WTC11 (cell line): ENCODE measurements around the gene CERS1. TPM values are rescaled to one million over a fixed set of nuclear protein-coding genes. Genes with fewer than 3 reads are reported as not detected.

ENCODE experiments used
- ATAC-seq: fragments of 200-7000 bp; cut with Tn5 transposase; 2 replicates; pipeline ENCODE4 v1.10.0; 2021; ENCODE audit warnings: mild to moderate bottlenecking, moderate library complexity
- CTCF ChIA-PET: fragments of 300-600 bp; sonication (Branson Sonifier 250); formaldehyde crosslinking; loops from one replicate; lab custom pipeline; 2021; ENCODE audit warnings: antibody characterized with exemption; lab: Charles Lee
- POLR2A ChIA-PET: fragments of 350-600 bp; sonication (Branson Sonifier 250); formaldehyde crosslinking; loops from one replicate; lab custom pipeline; 2021; ENCODE audit warnings: antibody characterized with exemption; lab: Charles Lee
- DNase-seq: peaks from one replicate; pipeline ENCODE4 v3.0.0; 2021; ENCODE audit warnings: low spot score
- H3K27ac Mint-ChIP-seq: 2 replicates; pipeline ENCODE4 v1.8.0; 2021; ENCODE audit warnings: mixed read lengths
- H3K27me3 Mint-ChIP-seq: 2 replicates; pipeline ENCODE4 v1.8.0; 2021; ENCODE audit warnings: low read depth, mild to moderate bottlenecking, moderate library complexity, mixed read lengths
- H3K36me3 Mint-ChIP-seq: 2 replicates; pipeline ENCODE4 v1.8.0; 2021; ENCODE audit warnings: mixed read lengths
- H3K4me1 Mint-ChIP-seq: 2 replicates; pipeline ENCODE4 v1.8.0; 2022; ENCODE audit warnings: mixed read lengths
- H3K4me3 Mint-ChIP-seq: 2 replicates; pipeline ENCODE4 v1.8.0; 2021; ENCODE audit warnings: mild to moderate bottlenecking, moderate library complexity, mixed read lengths
- H3K9me3 Mint-ChIP-seq: 2 replicates; pipeline ENCODE4 v1.8.0; 2021; ENCODE audit warnings: mixed read lengths
- ESRRA ChIP-seq: sonication (generic); formaldehyde crosslinking; IDR thresholded peaks from 2 replicates; pipeline ENCODE4 v1.8.1; 2022; ENCODE audit warnings: mild to moderate bottlenecking, missing genetic modification reagents, borderline replicate concordance
- FOXJ3 ChIP-seq: sonication (generic); formaldehyde crosslinking; IDR thresholded peaks from 2 replicates; pipeline ENCODE4 v1.9.0; 2021; ENCODE audit warnings: missing genetic modification reagents, mild to moderate bottlenecking, borderline replicate concordance
- KAT7 ChIP-seq: sonication (generic); formaldehyde crosslinking; IDR thresholded peaks from 2 replicates; pipeline ENCODE4 v1.8.1; 2023; ENCODE audit warnings: missing genetic modification reagents, mild to moderate bottlenecking, borderline replicate concordance
- NR3C1 ChIP-seq: sonication (generic); formaldehyde crosslinking; conservative IDR thresholded peaks from 2 replicates; pipeline ENCODE4 v1.8.1; 2023; ENCODE audit warnings: low read depth, mild to moderate bottlenecking, missing genetic modification reagents
- TEAD4 ChIP-seq: sonication (generic); formaldehyde crosslinking; IDR thresholded peaks from 2 replicates; pipeline ENCODE4 v1.8.0; 2022; ENCODE audit warnings: mild to moderate bottlenecking, missing genetic modification reagents
- total RNA-seq: library from RNA; stranded (reverse); gene quantifications from 3 replicates; pipeline ENCODE4 v1.2.3, GENCODE V29; 2021
- TF ChIP-seq, protein P1 (sequence below): sonication (generic); formaldehyde crosslinking; IDR thresholded peaks from 2 replicates; pipeline ENCODE4 v1.8.1; 2022; ENCODE audit warnings: mild to moderate bottlenecking, missing genetic modification reagents, moderate library complexity, borderline replicate concordance
- TF ChIP-seq, protein P2 (sequence below): sonication (generic); formaldehyde crosslinking; IDR thresholded peaks from 2 replicates; pipeline ENCODE4 v1.8.1; 2022; ENCODE audit warnings: missing genetic modification reagents, borderline replicate concordance
- TF ChIP-seq, protein P3 (sequence below): fragments of 250-450 bp; sonication (Bioruptor Pico); IDR thresholded peaks from 2 replicates; pipeline ENCODE4 v2.1.2; 2022; ENCODE audit warnings: mild to moderate bottlenecking, moderate library complexity
- TF ChIP-seq, protein P4 (sequence below): sonication (generic); formaldehyde crosslinking; IDR thresholded peaks from 2 replicates; pipeline ENCODE4 v1.8.0; 2022; ENCODE audit warnings: mild to moderate bottlenecking, missing genetic modification reagents
- TF ChIP-seq, protein P5 (sequence below): sonication (generic); formaldehyde crosslinking; IDR thresholded peaks from 2 replicates; pipeline ENCODE4 v1.8.0; 2023; ENCODE audit warnings: missing genetic modification reagents
- TF ChIP-seq, protein P6 (sequence below): sonication (generic); formaldehyde crosslinking; IDR thresholded peaks from 2 replicates; pipeline ENCODE4 v1.8.1; 2023; ENCODE audit warnings: mild to moderate bottlenecking, missing genetic modification reagents, moderate library complexity
- TF ChIP-seq, protein P7 (sequence below): fragments of 250-450 bp; sonication (Bioruptor Pico); IDR thresholded peaks from 2 replicates; pipeline ENCODE4 v1.9.0; 2021; ENCODE audit warnings: moderate library complexity, mild to moderate bottlenecking, inconsistent platforms, borderline replicate concordance
- TF ChIP-seq, protein P8 (sequence below): sonication (generic); formaldehyde crosslinking; conservative IDR thresholded peaks from 2 replicates; pipeline ENCODE4 v1.8.1; 2022; ENCODE audit warnings: mild to moderate bottlenecking, missing genetic modification reagents
- TF ChIP-seq, protein P9 (sequence below): fragments of 200-600 bp; IDR thresholded peaks from 2 replicates; pipeline ENCODE4 v1.8.0; 2022; ENCODE audit warnings: antibody characterized with exemption
- TF ChIP-seq, protein P10 (sequence below): sonication (generic); formaldehyde crosslinking; IDR thresholded peaks from 2 replicates; pipeline ENCODE4 v1.8.1; 2023; ENCODE audit warnings: mild to moderate bottlenecking, missing genetic modification reagents
- TF ChIP-seq, protein P11 (sequence below): fragments of 250-450 bp; sonication (Bioruptor Pico); conservative IDR thresholded peaks from 2 replicates; pipeline ENCODE4 v1.9.0; 2021; ENCODE audit warnings: mild to moderate bottlenecking

The CERS1 gene
- total RNA-seq, 1 experiment from 2014 or later: 14.7 TPM

DNA sequence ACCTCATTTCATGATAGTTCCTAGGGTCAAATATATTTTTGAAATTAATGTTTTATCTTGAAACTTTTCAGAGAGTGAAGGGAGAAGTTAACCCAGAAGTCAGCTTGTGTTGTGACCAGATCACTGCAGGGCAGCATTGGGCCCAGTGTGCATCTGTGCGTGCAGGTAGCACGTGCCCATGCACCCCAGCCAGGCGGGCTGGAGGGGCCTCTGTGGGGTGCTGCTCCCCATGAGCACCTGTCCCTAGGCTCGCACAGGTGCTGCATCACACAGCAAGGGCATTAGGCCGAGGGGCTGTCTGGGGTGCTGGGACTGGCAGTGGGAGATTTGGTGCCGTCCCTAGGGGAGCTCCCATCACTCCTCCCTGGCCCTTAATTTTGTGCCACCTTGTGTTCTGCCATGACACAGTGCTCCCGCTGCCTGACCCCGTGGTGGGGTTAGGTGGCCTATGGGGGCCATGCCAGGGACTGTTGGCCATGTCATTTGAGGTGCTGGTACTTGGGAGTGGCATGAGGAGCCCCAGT lies 51.1 kb downstream of the CERS1 start:
- peaks cover 16% of the 10 kb centered on the region for H3K4me1 Mint-ChIP-seq
- no peak overlapping the region for H3K4me3 Mint-ChIP-seq
- no peaks in the 10 kb centered on the region for H3K27me3 Mint-ChIP-seq
- ATAC-seq (no peak), DNase-seq (no peak)
- H3K36me3 Mint-ChIP-seq: peaks cover 21% of the 10 kb centered on the region
- ChIA-PET POLR2A (interaction anchor here (0.5 to 1.1 kb wide), 3 partner anchors 13 to 171 kb away, joined by 3 to 4 read pairs (median 3); no protein-coding TSS in a partner anchor), CTCF (interaction anchor here (0.9 to 1.2 kb wide), 4 partner anchors 11 to 77 kb away, joined by 3 read pairs; no protein-coding TSS in a partner anchor)
- TF ChIP-seq, protein P1, sequence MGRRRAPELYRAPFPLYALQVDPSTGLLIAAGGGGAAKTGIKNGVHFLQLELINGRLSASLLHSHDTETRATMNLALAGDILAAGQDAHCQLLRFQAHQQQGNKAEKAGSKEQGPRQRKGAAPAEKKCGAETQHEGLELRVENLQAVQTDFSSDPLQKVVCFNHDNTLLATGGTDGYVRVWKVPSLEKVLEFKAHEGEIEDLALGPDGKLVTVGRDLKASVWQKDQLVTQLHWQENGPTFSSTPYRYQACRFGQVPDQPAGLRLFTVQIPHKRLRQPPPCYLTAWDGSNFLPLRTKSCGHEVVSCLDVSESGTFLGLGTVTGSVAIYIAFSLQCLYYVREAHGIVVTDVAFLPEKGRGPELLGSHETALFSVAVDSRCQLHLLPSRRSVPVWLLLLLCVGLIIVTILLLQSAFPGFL (CRISPR knock-in tag): no peak
- TF ChIP-seq, protein P2, sequence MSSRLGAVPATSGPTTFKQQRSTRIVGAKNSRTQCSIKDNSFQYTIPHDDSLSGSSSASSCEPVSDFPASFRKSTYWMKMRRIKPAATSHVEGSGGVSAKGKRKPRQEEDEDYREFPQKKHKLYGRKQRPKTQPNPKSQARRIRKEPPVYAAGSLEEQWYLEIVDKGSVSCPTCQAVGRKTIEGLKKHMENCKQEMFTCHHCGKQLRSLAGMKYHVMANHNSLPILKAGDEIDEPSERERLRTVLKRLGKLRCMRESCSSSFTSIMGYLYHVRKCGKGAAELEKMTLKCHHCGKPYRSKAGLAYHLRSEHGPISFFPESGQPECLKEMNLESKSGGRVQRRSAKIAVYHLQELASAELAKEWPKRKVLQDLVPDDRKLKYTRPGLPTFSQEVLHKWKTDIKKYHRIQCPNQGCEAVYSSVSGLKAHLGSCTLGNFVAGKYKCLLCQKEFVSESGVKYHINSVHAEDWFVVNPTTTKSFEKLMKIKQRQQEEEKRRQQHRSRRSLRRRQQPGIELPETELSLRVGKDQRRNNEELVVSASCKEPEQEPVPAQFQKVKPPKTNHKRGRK (CRISPR knock-in tag): no peak
- TF ChIP-seq, protein P3, sequence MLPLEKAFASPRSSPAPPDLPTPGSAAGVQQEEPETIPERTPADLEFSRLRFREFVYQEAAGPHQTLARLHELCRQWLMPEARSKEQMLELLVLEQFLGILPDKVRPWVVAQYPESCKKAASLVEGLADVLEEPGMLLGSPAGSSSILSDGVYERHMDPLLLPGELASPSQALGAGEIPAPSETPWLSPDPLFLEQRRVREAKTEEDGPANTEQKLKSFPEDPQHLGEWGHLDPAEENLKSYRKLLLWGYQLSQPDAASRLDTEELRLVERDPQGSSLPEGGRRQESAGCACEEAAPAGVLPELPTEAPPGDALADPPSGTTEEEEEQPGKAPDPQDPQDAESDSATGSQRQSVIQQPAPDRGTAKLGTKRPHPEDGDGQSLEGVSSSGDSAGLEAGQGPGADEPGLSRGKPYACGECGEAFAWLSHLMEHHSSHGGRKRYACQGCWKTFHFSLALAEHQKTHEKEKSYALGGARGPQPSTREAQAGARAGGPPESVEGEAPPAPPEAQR (CRISPR knock-in tag): no peak
- TF ChIP-seq ESRRA (CRISPR knock-in tag) (no peak), TEAD4 (CRISPR knock-in tag) (no peak)
- TF ChIP-seq, protein P4, sequence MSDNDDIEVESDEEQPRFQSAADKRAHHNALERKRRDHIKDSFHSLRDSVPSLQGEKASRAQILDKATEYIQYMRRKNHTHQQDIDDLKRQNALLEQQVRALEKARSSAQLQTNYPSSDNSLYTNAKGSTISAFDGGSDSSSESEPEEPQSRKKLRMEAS (CRISPR knock-in tag): no peak
- TF ChIP-seq, protein P5, sequence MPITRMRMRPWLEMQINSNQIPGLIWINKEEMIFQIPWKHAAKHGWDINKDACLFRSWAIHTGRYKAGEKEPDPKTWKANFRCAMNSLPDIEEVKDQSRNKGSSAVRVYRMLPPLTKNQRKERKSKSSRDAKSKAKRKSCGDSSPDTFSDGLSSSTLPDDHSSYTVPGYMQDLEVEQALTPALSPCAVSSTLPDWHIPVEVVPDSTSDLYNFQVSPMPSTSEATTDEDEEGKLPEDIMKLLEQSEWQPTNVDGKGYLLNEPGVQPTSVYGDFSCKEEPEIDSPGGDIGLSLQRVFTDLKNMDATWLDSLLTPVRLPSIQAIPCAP (CRISPR knock-in tag): no peak
- no peak overlapping the region for H3K27ac Mint-ChIP-seq
- no peaks in the 10 kb centered on the region for H3K9me3 Mint-ChIP-seq

DNA sequence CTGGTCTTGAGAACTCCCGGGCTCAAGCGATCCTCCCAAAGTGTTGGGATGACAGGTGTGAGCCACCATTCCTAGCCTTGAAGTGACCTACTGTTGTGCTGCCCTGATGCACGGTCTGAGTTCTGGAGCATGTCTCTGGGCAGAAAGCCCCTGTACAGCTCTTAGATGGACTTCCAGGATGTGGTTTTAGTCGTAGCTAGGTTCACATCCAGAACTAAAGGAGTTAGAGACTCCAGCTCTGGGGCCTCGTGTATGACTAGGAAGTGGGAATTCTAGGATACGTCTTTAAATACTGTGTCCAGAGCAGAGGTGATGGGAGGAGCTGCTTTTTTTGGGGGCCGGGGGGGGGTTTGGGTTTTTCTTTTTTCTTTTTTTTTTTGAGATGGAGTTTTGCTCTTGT lies 52.0 kb downstream of the CERS1 start:
- no peak for ATAC-seq
- CTCF ChIA-PET: interaction anchor here (0.6 to 1.2 kb wide), 7 partner anchors 11 to 251 kb away, joined by 3 to 6 read pairs (median 3); no protein-coding TSS in a partner anchor
- H3K36me3 Mint-ChIP-seq: peaks cover 16% of the 10 kb centered on the region
- peak overlapping the region; percentile 70; the same call in 1 of the 2 replicates for H3K27ac Mint-ChIP-seq
- DNase-seq: no peak
- peaks cover 25% of the 10 kb centered on the region for H3K4me1 Mint-ChIP-seq
- POLR2A ChIA-PET: interaction anchor here (0.6 to 1.1 kb wide), 3 partner anchors 12 to 171 kb away, joined by 3 to 4 read pairs (median 4); no protein-coding TSS in a partner anchor
- no peak overlapping the region for H3K4me3 Mint-ChIP-seq
- TF ChIP-seq, protein P6, sequence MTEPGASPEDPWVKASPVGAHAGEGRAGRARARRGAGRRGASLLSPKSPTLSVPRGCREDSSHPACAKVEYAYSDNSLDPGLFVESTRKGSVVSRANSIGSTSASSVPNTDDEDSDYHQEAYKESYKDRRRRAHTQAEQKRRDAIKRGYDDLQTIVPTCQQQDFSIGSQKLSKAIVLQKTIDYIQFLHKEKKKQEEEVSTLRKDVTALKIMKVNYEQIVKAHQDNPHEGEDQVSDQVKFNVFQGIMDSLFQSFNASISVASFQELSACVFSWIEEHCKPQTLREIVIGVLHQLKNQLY: no peak
- TF ChIP-seq, protein P7, sequence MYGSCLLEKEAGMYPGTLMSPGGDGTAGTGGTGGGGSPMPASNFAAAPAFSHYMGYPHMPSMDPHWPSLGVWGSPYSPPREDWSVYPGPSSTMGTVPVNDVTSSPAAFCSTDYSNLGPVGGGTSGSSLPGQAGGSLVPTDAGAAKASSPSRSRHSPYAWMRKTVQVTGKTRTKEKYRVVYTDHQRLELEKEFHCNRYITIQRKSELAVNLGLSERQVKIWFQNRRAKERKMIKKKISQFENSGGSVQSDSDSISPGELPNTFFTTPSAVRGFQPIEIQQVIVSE (CRISPR knock-in tag): no peak
- TF ChIP-seq KAT7 (CRISPR knock-in tag) (no peak), TEAD4 (CRISPR knock-in tag) (no peak), NR3C1 (no peak), FOXJ3 (CRISPR knock-in tag) (no peak)
- TF ChIP-seq, protein P8, sequence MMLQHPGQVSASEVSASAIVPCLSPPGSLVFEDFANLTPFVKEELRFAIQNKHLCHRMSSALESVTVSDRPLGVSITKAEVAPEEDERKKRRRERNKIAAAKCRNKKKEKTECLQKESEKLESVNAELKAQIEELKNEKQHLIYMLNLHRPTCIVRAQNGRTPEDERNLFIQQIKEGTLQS (CRISPR knock-in tag): no peak
- TF ChIP-seq, protein P9, sequence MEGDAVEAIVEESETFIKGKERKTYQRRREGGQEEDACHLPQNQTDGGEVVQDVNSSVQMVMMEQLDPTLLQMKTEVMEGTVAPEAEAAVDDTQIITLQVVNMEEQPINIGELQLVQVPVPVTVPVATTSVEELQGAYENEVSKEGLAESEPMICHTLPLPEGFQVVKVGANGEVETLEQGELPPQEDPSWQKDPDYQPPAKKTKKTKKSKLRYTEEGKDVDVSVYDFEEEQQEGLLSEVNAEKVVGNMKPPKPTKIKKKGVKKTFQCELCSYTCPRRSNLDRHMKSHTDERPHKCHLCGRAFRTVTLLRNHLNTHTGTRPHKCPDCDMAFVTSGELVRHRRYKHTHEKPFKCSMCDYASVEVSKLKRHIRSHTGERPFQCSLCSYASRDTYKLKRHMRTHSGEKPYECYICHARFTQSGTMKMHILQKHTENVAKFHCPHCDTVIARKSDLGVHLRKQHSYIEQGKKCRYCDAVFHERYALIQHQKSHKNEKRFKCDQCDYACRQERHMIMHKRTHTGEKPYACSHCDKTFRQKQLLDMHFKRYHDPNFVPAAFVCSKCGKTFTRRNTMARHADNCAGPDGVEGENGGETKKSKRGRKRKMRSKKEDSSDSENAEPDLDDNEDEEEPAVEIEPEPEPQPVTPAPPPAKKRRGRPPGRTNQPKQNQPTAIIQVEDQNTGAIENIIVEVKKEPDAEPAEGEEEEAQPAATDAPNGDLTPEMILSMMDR: no peak
- TF ChIP-seq, protein P10, sequence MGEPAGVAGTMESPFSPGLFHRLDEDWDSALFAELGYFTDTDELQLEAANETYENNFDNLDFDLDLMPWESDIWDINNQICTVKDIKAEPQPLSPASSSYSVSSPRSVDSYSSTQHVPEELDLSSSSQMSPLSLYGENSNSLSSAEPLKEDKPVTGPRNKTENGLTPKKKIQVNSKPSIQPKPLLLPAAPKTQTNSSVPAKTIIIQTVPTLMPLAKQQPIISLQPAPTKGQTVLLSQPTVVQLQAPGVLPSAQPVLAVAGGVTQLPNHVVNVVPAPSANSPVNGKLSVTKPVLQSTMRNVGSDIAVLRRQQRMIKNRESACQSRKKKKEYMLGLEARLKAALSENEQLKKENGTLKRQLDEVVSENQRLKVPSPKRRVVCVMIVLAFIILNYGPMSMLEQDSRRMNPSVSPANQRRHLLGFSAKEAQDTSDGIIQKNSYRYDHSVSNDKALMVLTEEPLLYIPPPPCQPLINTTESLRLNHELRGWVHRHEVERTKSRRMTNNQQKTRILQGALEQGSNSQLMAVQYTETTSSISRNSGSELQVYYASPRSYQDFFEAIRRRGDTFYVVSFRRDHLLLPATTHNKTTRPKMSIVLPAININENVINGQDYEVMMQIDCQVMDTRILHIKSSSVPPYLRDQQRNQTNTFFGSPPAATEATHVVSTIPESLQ (CRISPR knock-in tag): no peak
- TF ChIP-seq, protein P11, sequence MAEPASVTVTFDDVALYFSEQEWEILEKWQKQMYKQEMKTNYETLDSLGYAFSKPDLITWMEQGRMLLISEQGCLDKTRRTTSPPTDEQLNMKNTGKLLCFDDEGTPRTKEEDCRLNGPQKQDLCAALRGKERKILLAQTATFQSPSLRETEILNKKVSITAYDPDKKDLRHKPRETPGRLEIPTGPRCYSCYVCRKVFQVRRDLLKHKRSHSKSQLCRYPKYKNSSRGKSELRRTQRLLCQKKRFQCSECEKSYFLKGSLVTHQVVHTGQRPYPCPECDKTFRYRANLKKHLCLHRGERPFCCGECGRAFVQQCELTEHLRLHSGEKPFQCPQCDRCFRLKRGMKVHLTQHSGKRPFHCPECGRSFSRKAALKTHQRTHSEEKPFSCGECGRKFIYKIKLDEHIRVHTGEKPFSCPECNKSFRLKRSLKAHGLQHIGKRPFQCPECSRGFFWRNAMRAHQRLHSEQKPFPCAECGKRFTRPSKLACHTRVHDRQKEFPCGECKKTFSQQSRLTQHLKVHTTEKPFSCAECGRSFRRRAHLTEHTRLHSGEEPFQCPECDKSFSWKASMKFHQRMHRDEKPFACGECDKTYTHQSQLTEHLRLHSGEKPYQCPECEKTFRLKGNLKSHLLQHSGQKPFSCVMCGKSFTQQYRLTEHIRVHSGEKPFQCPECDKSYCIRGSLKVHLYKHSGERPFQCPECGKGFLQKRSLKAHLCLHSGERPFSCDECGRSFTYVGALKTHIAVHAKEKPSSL: no peak
- H3K27me3 Mint-ChIP-seq: no peaks in the 10 kb centered on the region
- no peaks in the 10 kb centered on the region for H3K9me3 Mint-ChIP-seq
